Stimulated activated CD8-positive, alpha-beta memory T cell treated with anti-CD3 and anti-CD28 coated beads, Interleukin-12 subunit alpha, Interleukin-12 subunit beta, amount 100 ng/mL, for 24 hours (primary cell): ENCODE measurements around the gene RBM5.
A peak's percentile ranks its signal among the peaks of the same experiment; 100 is the strongest.

Source experiments
- DNase-seq: peaks from one replicate; pipeline ENCODE4 v3.0.0-alpha.2; 2020; ENCODE audit errors: extremely low read depth

RBM5 gene

GRCh38 chr3:50138266-50139200 lies 49.8 kb downstream of the RBM5 start:
- DNase-seq, result no peak

GRCh38 chr3:50139308-50139707 lies 50.6 kb downstream of the RBM5 start:
- no peak for DNase-seq

GRCh38 chr3:50139718-50140423 lies 51.2 kb downstream of the RBM5 start:
- no peak for DNase-seq

GRCh38 chr3:50140990-50141389 lies 52.3 kb downstream of the RBM5 start:
- DNase-seq, result no peak

GRCh38 chr3:50146316-50146901 lies 57.7 kb downstream of the RBM5 start:
- DNase-seq, result no peak

- no peak for DNase-seq
These were observed 58.3 kb downstream of the RBM5 start for GRCh38 chr3:50147016-50147415.

GRCh38 chr3:50147447-50147846 lies 58.7 kb downstream of the RBM5 start:
- no peak for DNase-seq

GRCh38 chr3:50147861-50148260 lies 59.1 kb downstream of the RBM5 start:
- no peak for DNase-seq

GRCh38 chr3:50150404-50150750 lies 61.7 kb downstream of the RBM5 start:
- no peak for DNase-seq

GRCh38 chr3:50150863-50151686 lies 62.4 kb downstream of the RBM5 start:
- no peak for DNase-seq

- DNase-seq, result no peak
These were observed 63.0 kb downstream of the RBM5 start for GRCh38 chr3:50151728-50152127.

- DNase-seq, result no peak
These were observed 65.2 kb downstream of the RBM5 start for GRCh38 chr3:50153782-50154475.

GRCh38 chr3:50154476-50154839 lies 65.7 kb downstream of the RBM5 start:
- DNase-seq, result no peak

GRCh38 chr3:50154840-50155490 lies 66.2 kb downstream of the RBM5 start, which contains the start of gene SEMA3F:
SEMA3F (plus strand) TSS chr3:50155324; CDS start chr3:50159623, 4,299 bp downstream.
- peak; percentile 39 for DNase-seq

GRCh38 chr3:50155491-50155878 lies 66.8 kb downstream of the RBM5 start:
- DNase-seq, result no peak

- no peak for DNase-seq
These were observed 67.2 kb downstream of the RBM5 start for GRCh38 chr3:50155891-50156290.

GRCh38 chr3:50156549-50157493 lies 68.1 kb downstream of the RBM5 start:
- no peak for DNase-seq

- DNase-seq, result no peak
These were observed 69.3 kb downstream of the RBM5 start for GRCh38 chr3:50157827-50158529.
